H1 (cell line): ENCODE measurements around the gene RELB.

Experiments used
- BCL11A ChIP-seq, 2 experiments: IDR thresholded peaks; one replicate each; pipeline ENCODE4 v1.6.1; 2011; ENCODE audit warnings: low read depth in 2 of 2, low read length in 2 of 2, mild to moderate bottlenecking in 2 of 2
- EGR1 ChIP-seq: IDR thresholded peaks from 2 replicates; pipeline ENCODE4 v1.6.1; 2011; ENCODE audit warnings: low read depth, low read length, borderline replicate concordance
- EP300 ChIP-seq, 2 experiments: IDR thresholded peaks; 1 replicate in 1 of 2; 2 replicates in 1 of 2; pipeline ENCODE4 v1.6.1; 2011 to 2012; ENCODE audit warnings: low read depth in 2 of 2, low read length in 2 of 2, mild to moderate bottlenecking in 2 of 2, borderline replicate concordance in 1 of 2, inconsistent platforms in 1 of 2, moderate library complexity in 1 of 2
- EZH2 ChIP-seq: fragments of 200-600 bp; sonication (generic); IDR thresholded peaks from 2 replicates; pipeline ENCODE4 v1.7.1; 2012; ENCODE audit warnings: low read depth, mild to moderate bottlenecking, moderate library complexity, low read length, inconsistent platforms; ENCODE audit not compliant: severe bottlenecking
- MAFK ChIP-seq: IDR thresholded peaks from 2 replicates; pipeline ENCODE4 v1.6.1; 2012; ENCODE audit warnings: low read depth, mild to moderate bottlenecking, improper control_type of control experiment, low read length
- POLR2A ChIP-seq, 2 experiments: IDR thresholded peaks; 1 replicate in 1 of 2; 2 replicates in 1 of 2; pipeline ENCODE4 v1.6.1; 2011; ENCODE audit warnings: low read depth in 2 of 2, low read length in 2 of 2, mild to moderate bottlenecking in 2 of 2; ENCODE audit errors: control extremely low read depth in 1 of 2
- POLR2AphosphoS5 ChIP-seq: IDR thresholded peaks from 2 replicates; pipeline ENCODE4 v1.6.1; 2011; ENCODE audit warnings: low read depth, low read length
- POU5F1 ChIP-seq: IDR thresholded peaks from 2 replicates; pipeline ENCODE4 v1.6.1; 2011; ENCODE audit warnings: low read depth, mild to moderate bottlenecking, low read length, moderate library complexity
- SRF ChIP-seq: IDR thresholded peaks from 2 replicates; pipeline ENCODE4 v1.6.1; 2011; ENCODE audit warnings: mild to moderate bottlenecking, low read depth, low read length, moderate library complexity
- TAF7 ChIP-seq: optimal IDR thresholded peaks from 2 replicates; pipeline ENCODE3; 2011; ENCODE audit warnings: low read depth, mild to moderate bottlenecking, inconsistent platforms, low read length, moderate library complexity, borderline replicate concordance
- TCF12 ChIP-seq: IDR thresholded peaks from 2 replicates; pipeline ENCODE4 v1.6.1; 2011; ENCODE audit warnings: low read depth, mild to moderate bottlenecking, low read length
- TF ChIP-seq, protein P1 (sequence below), 3 experiments: IDR thresholded peaks; 1 replicate in 2 of 3; 2 replicates in 1 of 3; pipeline versions ENCODE4 v1.5.1 to v1.6.1; 2011; ENCODE audit warnings: low read length in 3 of 3, mild to moderate bottlenecking in 3 of 3, inconsistent platforms in 2 of 3, low read depth in 1 of 3, moderate library complexity in 1 of 3; ENCODE audit not compliant: insufficient read depth in 1 of 3; ENCODE audit errors: control extremely low read depth in 1 of 3
- TF ChIP-seq, protein P2 (sequence below): IDR thresholded peaks from 2 replicates; pipeline ENCODE4 v1.6.1; 2012; ENCODE audit warnings: inconsistent platforms

DNA sequence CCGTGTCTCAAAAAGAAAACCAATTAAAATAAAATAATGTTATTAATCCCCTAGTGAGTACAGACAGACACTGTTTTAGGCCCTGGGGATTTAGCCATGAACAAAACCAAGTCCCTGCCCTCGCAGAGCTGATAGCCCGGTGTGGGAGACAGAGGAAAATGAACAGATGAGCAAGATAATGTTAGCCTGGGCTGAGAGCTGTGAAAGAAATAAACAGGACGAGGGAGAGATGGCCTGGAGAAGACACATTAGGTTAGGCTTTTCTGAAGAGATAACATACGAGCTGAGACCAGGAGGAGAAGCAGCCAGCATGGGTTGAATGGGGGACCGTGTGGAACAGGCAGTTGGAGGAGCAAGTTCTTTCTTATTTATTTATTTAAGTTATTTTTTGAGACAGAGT is 9.0 kb downstream of the RELB start:
- TF ChIP-seq POU5F1, result no peak
- TF ChIP-seq, protein P1, sequence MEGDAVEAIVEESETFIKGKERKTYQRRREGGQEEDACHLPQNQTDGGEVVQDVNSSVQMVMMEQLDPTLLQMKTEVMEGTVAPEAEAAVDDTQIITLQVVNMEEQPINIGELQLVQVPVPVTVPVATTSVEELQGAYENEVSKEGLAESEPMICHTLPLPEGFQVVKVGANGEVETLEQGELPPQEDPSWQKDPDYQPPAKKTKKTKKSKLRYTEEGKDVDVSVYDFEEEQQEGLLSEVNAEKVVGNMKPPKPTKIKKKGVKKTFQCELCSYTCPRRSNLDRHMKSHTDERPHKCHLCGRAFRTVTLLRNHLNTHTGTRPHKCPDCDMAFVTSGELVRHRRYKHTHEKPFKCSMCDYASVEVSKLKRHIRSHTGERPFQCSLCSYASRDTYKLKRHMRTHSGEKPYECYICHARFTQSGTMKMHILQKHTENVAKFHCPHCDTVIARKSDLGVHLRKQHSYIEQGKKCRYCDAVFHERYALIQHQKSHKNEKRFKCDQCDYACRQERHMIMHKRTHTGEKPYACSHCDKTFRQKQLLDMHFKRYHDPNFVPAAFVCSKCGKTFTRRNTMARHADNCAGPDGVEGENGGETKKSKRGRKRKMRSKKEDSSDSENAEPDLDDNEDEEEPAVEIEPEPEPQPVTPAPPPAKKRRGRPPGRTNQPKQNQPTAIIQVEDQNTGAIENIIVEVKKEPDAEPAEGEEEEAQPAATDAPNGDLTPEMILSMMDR (IDR thresholded peaks at IDR 0.05; ENCODE audit: control extremely low read depth in 1 of 3, insufficient read depth in 1 of 3, low read depth in 1 of 3, low read length in 3 of 3), result no peak
- no peak for TF ChIP-seq EGR1
- no peak for TF ChIP-seq POLR2A (IDR thresholded peaks at IDR 0.05; ENCODE audit: control extremely low read depth in 1 of 2, low read depth in 2 of 2, low read length in 2 of 2)
- no peak for TF ChIP-seq POLR2AphosphoS5
- no peak for TF ChIP-seq MAFK
- TF ChIP-seq BCL11A (IDR thresholded peaks at IDR 0.05; ENCODE audit: low read depth in 2 of 2, low read length in 2 of 2), result no peak
- TF ChIP-seq TCF12, result no peak
- TF ChIP-seq EP300 (IDR thresholded peaks at IDR 0.05; ENCODE audit: borderline replicate concordance in 1 of 2, low read depth in 2 of 2, low read length in 2 of 2), result no peak
- TF ChIP-seq SRF, result no peak
- TF ChIP-seq TAF7, result no peak
- TF ChIP-seq, protein P2, sequence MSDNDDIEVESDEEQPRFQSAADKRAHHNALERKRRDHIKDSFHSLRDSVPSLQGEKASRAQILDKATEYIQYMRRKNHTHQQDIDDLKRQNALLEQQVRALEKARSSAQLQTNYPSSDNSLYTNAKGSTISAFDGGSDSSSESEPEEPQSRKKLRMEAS, result no peak
- TF ChIP-seq EZH2, result no peak
